Esophagus squamous epithelium (tissue), 5 donors: ENCODE measurements around the gene GRB2. TPM values are rescaled to one million over a fixed set of nuclear protein-coding genes. Genes with fewer than 3 reads are reported as not detected.

Experiments
- DNase-seq: peaks from one replicate; lab custom pipeline; 2025; lab: John Stamatoyannopoulos, UW
- H3K27ac ChIP-seq, 4 donors: fragments of 200-600 bp; sonication (generic); one replicate each; pipeline ENCODE4 v1.5.1; 2016 to 2019; ENCODE audit warnings: mild to moderate bottlenecking in 1 of 4
- H3K27me3 ChIP-seq, 4 donors: fragments of 200-600 bp; sonication (generic); 1 replicate in 3 of 4; 2 replicates in 1 of 4; pipeline versions ENCODE4 v1.5.1 to v1.6.0; 2017 to 2021; ENCODE audit warnings: antibody characterized with exemption in 1 of 4
- H3K36me3 ChIP-seq, 3 donors: fragments of 200-600 bp; sonication (generic); one replicate each; pipeline ENCODE4 v1.5.1; 2016 to 2019
- H3K4me1 ChIP-seq, 3 donors: fragments of 200-600 bp; sonication (generic); one replicate each; pipeline ENCODE4 v1.5.1; 2017 to 2019
- H3K4me3 ChIP-seq, 4 donors: fragments of 200-600 bp; sonication (generic); 1 replicate in 3 of 4; 2 replicates in 1 of 4; pipeline ENCODE4 v1.5.1; 2016 to 2019; ENCODE audit warnings: mild to moderate bottlenecking in 2 of 4, moderate library complexity in 1 of 4
- H3K9me3 ChIP-seq, 3 donors: fragments of 200-600 bp; sonication (generic); one replicate each; pipeline ENCODE4 v1.5.1; 2016 to 2019
- CTCF ChIP-seq, 6 experiments: fragments of 450-650 bp in 4 of 6; fragments of 200-600 bp in 2 of 6; sonication (generic) in 2 of 6; IDR thresholded peaks; one replicate each; pipeline ENCODE4 v1.5.1; 2016 to 2019; ENCODE audit warnings: antibody characterized with exemption in 6 of 6, mild to moderate bottlenecking in 4 of 6, moderate library complexity in 4 of 6
- POLR2A ChIP-seq, 4 donors: fragments of 450-650 bp; IDR thresholded peaks; one replicate each; pipeline ENCODE4 v1.6.1; 2017; ENCODE audit warnings: antibody characterized with exemption in 4 of 4, mild to moderate bottlenecking in 4 of 4, moderate library complexity in 3 of 4
- WGBS, 2 donors: methylation state at CpG; one replicate each; pipeline ENCODE4 v1.1.5; 2018; 5-methylcytosine and 5-hydroxymethylcytosine counted together
- intact Hi-C: fragments of 100-400 bp; cut with DNase I; formaldehyde crosslinking; loops from one replicate; pipeline ENCODE4 v1.15.0; 2022
- total RNA-seq, 4 donors: library from RNA; depleted of rRNA; stranded (reverse); fragments of >200 nt; gene quantifications; one replicate each; pipeline ENCODE4 v1.1.0, GENCODE V29; 2016
- donor health status: DM: yes; HTN: yes; CAD: no.

Gene GRB2
- total RNA-seq, 4 donors from 2014 or later, result 58.9 to 128 (median 107) TPM

GRCh38 chr17:75335315-75335714 lies 70.2 kb downstream of the GRB2 start:
- no peak overlapping the region for H3K27ac ChIP-seq
- peaks cover 8 to 39% (median 16%) of the 10 kb centered on the region in 3 donors for H3K4me1 ChIP-seq
- H3K36me3 ChIP-seq, result peaks cover 0 to 24% (median 0%) of the 10 kb centered on the region in 3 donors
- no peak overlapping the region for H3K4me3 ChIP-seq
- no peak for DNase-seq
- TF ChIP-seq CTCF (IDR thresholded peaks at IDR 0.05), result no peak
- no peak for TF ChIP-seq POLR2A (IDR thresholded peaks at IDR 0.05)
- H3K9me3 ChIP-seq, result no peaks in the 10 kb centered on the region
- no peaks in the 10 kb centered on the region for H3K27me3 ChIP-seq
- intact Hi-C loops, result no loop called here
- 88 to 91% methylated on average over 3 of the region's 3 CpGs for WGBS, 2 donors

GRCh38 chr17:75334723-75335122 lies 70.8 kb downstream of the GRB2 start:
- intact Hi-C loops, result no loop called here
- no peak for TF ChIP-seq CTCF (IDR thresholded peaks at IDR 0.05)
- no peaks in the 10 kb centered on the region for H3K9me3 ChIP-seq

GRCh38 chr17:75331671-75332070 lies 73.8 kb downstream of the GRB2 start:
- peaks cover 0 to 22% (median 2%) of the 10 kb centered on the region in 3 donors for H3K4me1 ChIP-seq
- 45 to 65% methylated on average over 6 of the region's 6 CpGs for WGBS, 2 donors
- no peaks in the 10 kb centered on the region for H3K9me3 ChIP-seq
- DNase-seq, result no peak
- no peak for TF ChIP-seq CTCF (IDR thresholded peaks at IDR 0.05)
- TF ChIP-seq POLR2A (IDR thresholded peaks at IDR 0.05), result no peak
- H3K27me3 ChIP-seq, result no peaks in the 10 kb centered on the region
- intact Hi-C loops, result no loop called here
- H3K4me3 ChIP-seq, result no peak overlapping the region
- H3K27ac ChIP-seq, result no peak overlapping the region
- peaks cover 0 to 41% (median 0%) of the 10 kb centered on the region in 3 donors for H3K36me3 ChIP-seq

More at GRCh38 chr17:75334723-75335122, 70.8 kb downstream of the GRB2 start:
- Histone ChIP-seq H3K27ac (no peak overlapping the region), H3K27me3 (no peaks in the 10 kb centered on the region), H3K36me3 (peaks cover 0 to 28% (median 0%) of the 10 kb centered on the region in 3 donors), H3K4me3 (no peak overlapping the region), H3K4me1 (peaks cover 8 to 33% (median 10%) of the 10 kb centered on the region in 3 donors)
- DNase-seq, result no peak
- 96 to 100% methylated on average over 2 to 3 of the region's 3 CpGs for WGBS, 2 donors

GRCh38 chr17:75327757-75328156 lies 77.7 kb downstream of the GRB2 start:
- H3K4me1 ChIP-seq, result peaks cover 3 to 39% (median 5%) of the 10 kb centered on the region in 3 donors
- TF ChIP-seq CTCF (IDR thresholded peaks at IDR 0.05) (no peak), POLR2A (IDR thresholded peaks at IDR 0.05) (no peak)
- H3K9me3 ChIP-seq, result no peaks in the 10 kb centered on the region
- intact Hi-C loops, result loop anchor here (10.0 kb wide), 1 partner anchor 177 kb away; no protein-coding TSS in a partner anchor
- no peak for DNase-seq
- H3K27me3 ChIP-seq, result no peaks in the 10 kb centered on the region
- H3K4me3 ChIP-seq, result no peak overlapping the region
- peaks cover 0 to 70% (median 0%) of the 10 kb centered on the region in 3 donors for H3K36me3 ChIP-seq
- no peak overlapping the region for H3K27ac ChIP-seq
- 60 to 68% methylated on average over 2 of the region's 2 CpGs for WGBS, 2 donors

- WGBS, 2 donors, result 67% methylated on average over 4 of the region's 5 CpGs; no CpG with 5 or more reads in 1 of the 2 donors
- Histone ChIP-seq H3K27ac (peak overlapping the region in 3 of 4 donors; percentile 45 to 61 (median 47)), H3K4me3 (no peak overlapping the region), H3K4me1 (peaks cover 3 to 39% (median 5%) of the 10 kb centered on the region in 3 donors), H3K9me3 (no peaks in the 10 kb centered on the region), H3K27me3 (no peaks in the 10 kb centered on the region), H3K36me3 (peaks cover 4 to 69% (median 5%) of the 10 kb centered on the region in 3 donors)
- TF ChIP-seq CTCF (IDR thresholded peaks at IDR 0.05) (no peak), POLR2A (IDR thresholded peaks at IDR 0.05) (no peak)
- intact Hi-C loops, result loop anchor here (10.0 kb wide), 1 partner anchor 178 kb away; no protein-coding TSS in a partner anchor
- no peak for DNase-seq
Measured at GRCh38 chr17:75326226-75326848, 79.1 kb downstream of the GRB2 start.
